SJSA1 (cell line): ENCODE data around the gene SEPTIN3. TPM values are rescaled to one million over a fixed set of nuclear protein-coding genes. Genes with fewer than 3 reads are reported as not detected.
"Not testable (repeated sequence)": the region's sequence is repeated elsewhere in the genome, so short reads cannot be mapped to it uniquely, and the experiment has no call there.

Source experiments
- DNase-seq, 2 experiments: peaks; one replicate each; pipeline ENCODE4 v3.0.0-alpha.2; 2015 to 2020; ENCODE audit warnings: low spot score in 2 of 2, low read depth in 1 of 2
- H3K27ac ChIP-seq: fragments of 250-450 bp; sonication (Bioruptor Pico); 2 replicates; pipeline ENCODE4 v1.5.1; 2020; ENCODE audit warnings: mild to moderate bottlenecking, moderate library complexity
- H3K27me3 ChIP-seq: fragments of 250-450 bp; sonication (Bioruptor Pico); replicated peaks from 2 replicates; pipeline ENCODE4 v1.5.1; 2020; ENCODE audit warnings: mild to moderate bottlenecking, moderate library complexity
- H3K36me3 ChIP-seq: fragments of 250-450 bp; sonication (Bioruptor Pico); 2 replicates; pipeline ENCODE4 v1.5.1; 2020; ENCODE audit warnings: mild to moderate bottlenecking
- H3K4me1 ChIP-seq: fragments of 250-450 bp; sonication (Bioruptor Pico); replicated peaks from 2 replicates; pipeline ENCODE4 v1.6.1; 2021; ENCODE audit warnings: mild to moderate bottlenecking
- H3K4me3 ChIP-seq: fragments of 250-450 bp; sonication (Bioruptor Pico); 2 replicates; pipeline ENCODE4 v1.5.1; 2020; ENCODE audit warnings: mild to moderate bottlenecking
- H3K9me3 ChIP-seq: fragments of 250-450 bp; sonication (Bioruptor Pico); replicated peaks from 2 replicates; pipeline ENCODE4 v1.5.1; 2020; ENCODE audit warnings: mild to moderate bottlenecking
- total RNA-seq: library from RNA; depleted of rRNA; stranded (reverse); fragments of >200 nt; shearing (Covaris generic); gene quantifications from 2 replicates; pipeline ENCODE4 v1.2.3, GENCODE V29; 2014

The SEPTIN3 gene
- total RNA-seq, 1 experiment from 2014 or later: not detected

GRCh38 chr22:41934284-41935014, 34.8 kb upstream of the SEPTIN3 start:
- no peak overlapping the region for H3K4me3 ChIP-seq
- H3K36me3 ChIP-seq: peaks cover 65% of the 10 kb centered on the region
- no peak overlapping the region for H3K27ac ChIP-seq
- H3K4me1 ChIP-seq: no peaks in the 10 kb centered on the region
- DNase-seq: no peak
- H3K27me3 ChIP-seq: no peaks in the 10 kb centered on the region
- no peaks in the 10 kb centered on the region for H3K9me3 ChIP-seq

GRCh38 chr22:41935015-41935351, 34.3 kb upstream of the SEPTIN3 start:
- no peak overlapping the region for H3K4me3 ChIP-seq
- no peak for DNase-seq
- no peaks in the 10 kb centered on the region for H3K9me3 ChIP-seq
- H3K27me3 ChIP-seq: no peaks in the 10 kb centered on the region
- peaks cover 68% of the 10 kb centered on the region for H3K36me3 ChIP-seq
- no peak overlapping the region for H3K27ac ChIP-seq
- no peaks in the 10 kb centered on the region for H3K4me1 ChIP-seq

- no peak overlapping the region for H3K27ac ChIP-seq
- H3K9me3 ChIP-seq: no peaks in the 10 kb centered on the region
- H3K4me3 ChIP-seq: no peak overlapping the region
- H3K36me3 ChIP-seq: peaks cover 73% of the 10 kb centered on the region
- no peaks in the 10 kb centered on the region for H3K4me1 ChIP-seq
- H3K27me3 ChIP-seq: no peaks in the 10 kb centered on the region
- DNase-seq: no peak
Observed at GRCh38 chr22:41935509-41935908, 33.7 kb upstream of the SEPTIN3 start.

- Histone ChIP-seq H3K36me3 (peaks cover 83% of the 10 kb centered on the region), H3K27me3 (no peaks in the 10 kb centered on the region), H3K4me3 (no peak overlapping the region), H3K4me1 (no peaks in the 10 kb centered on the region), H3K9me3 (no peaks in the 10 kb centered on the region), H3K27ac (no peak overlapping the region)
- no peak for DNase-seq
Observed at GRCh38 chr22:41936894-41937169, 32.4 kb upstream of the SEPTIN3 start.

GRCh38 chr22:41939981-41940831, 29.0 kb upstream of the SEPTIN3 start:
- no peaks in the 10 kb centered on the region for H3K27me3 ChIP-seq
- DNase-seq: no peak
- H3K9me3 ChIP-seq: no peaks in the 10 kb centered on the region
- no peak overlapping the region for H3K27ac ChIP-seq
- H3K4me1 ChIP-seq: peaks cover 7% of the 10 kb centered on the region; the same call in 1 of the 2 replicates
- H3K4me3 ChIP-seq: no peak overlapping the region
- H3K36me3 ChIP-seq: peaks cover 88% of the 10 kb centered on the region

GRCh38 chr22:41940832-41941765, 28.1 kb upstream of the SEPTIN3 start:
- Histone ChIP-seq H3K4me3 (no peak overlapping the region), H3K27me3 (no peaks in the 10 kb centered on the region), H3K27ac (no peak overlapping the region), H3K9me3 (no peaks in the 10 kb centered on the region), H3K36me3 (peaks cover 93% of the 10 kb centered on the region), H3K4me1 (peaks cover 15% of the 10 kb centered on the region)
- DNase-seq: peak; percentile 61 to 75

GRCh38 chr22:41943661-41944209, 25.5 kb upstream of the SEPTIN3 start:
- Histone ChIP-seq H3K36me3 (peaks cover 72% of the 10 kb centered on the region), H3K27ac (no peak overlapping the region)

GRCh38 chr22:41946629-41947423, 22.4 kb upstream of the SEPTIN3 start, which contains the start of gene CENPM:
TSS of gene CENPM (minus strand) at chr22:41947152. CDS start at chr22:41947076, 76 bp downstream.
- H3K27me3 ChIP-seq: no peaks in the 10 kb centered on the region
- peaks cover 43% of the 10 kb centered on the region for H3K36me3 ChIP-seq
- H3K27ac ChIP-seq: peak within 1 kb of the TSS; percentile 87
- H3K4me1 ChIP-seq: peaks cover 24% of the 10 kb centered on the region
- no peaks in the 10 kb centered on the region for H3K9me3 ChIP-seq
- DNase-seq: peak; percentile 97 to 98
- H3K4me3 ChIP-seq: peak within 1 kb of the TSS; percentile 62

More at GRCh38 chr22:41943661-41944209, 25.5 kb upstream of the SEPTIN3 start:
- H3K27me3 ChIP-seq: no peaks in the 10 kb centered on the region
- no peaks in the 10 kb centered on the region for H3K9me3 ChIP-seq
- H3K4me3 ChIP-seq: no peak overlapping the region
- H3K4me1 ChIP-seq: peaks cover 24% of the 10 kb centered on the region
- no peak for DNase-seq

- Histone ChIP-seq H3K27ac (no peak overlapping the region), H3K4me3 (peak overlapping the region; percentile 62), H3K36me3 (peaks cover 38% of the 10 kb centered on the region), H3K27me3 (no peaks in the 10 kb centered on the region), H3K4me1 (peaks cover 24% of the 10 kb centered on the region), H3K9me3 (no peaks in the 10 kb centered on the region)
- no peak for DNase-seq
Observed at GRCh38 chr22:41947424-41948080, 21.7 kb upstream of the SEPTIN3 start.

- Histone ChIP-seq H3K4me1 (peaks cover 24% of the 10 kb centered on the region), H3K9me3 (no peaks in the 10 kb centered on the region), H3K36me3 (peaks cover 33% of the 10 kb centered on the region), H3K27ac (no peak overlapping the region), H3K4me3 (no peak overlapping the region), H3K27me3 (no peaks in the 10 kb centered on the region)
- no peak for DNase-seq
Observed at GRCh38 chr22:41948142-41948541, 21.1 kb upstream of the SEPTIN3 start.

GRCh38 chr22:41948928-41949296, 20.3 kb upstream of the SEPTIN3 start:
- Histone ChIP-seq H3K4me1 (peaks cover 18% of the 10 kb centered on the region), H3K36me3 (peaks cover 25% of the 10 kb centered on the region)
- DNase-seq, H3K27ac ChIP-seq, H3K4me3 ChIP-seq, H3K27me3 ChIP-seq, H3K9me3 ChIP-seq: not testable (repeated sequence)

GRCh38 chr22:41949297-41949965, 19.8 kb upstream of the SEPTIN3 start:
- Histone ChIP-seq H3K27ac (no peak overlapping the region), H3K27me3 (no peaks in the 10 kb centered on the region), H3K4me1 (peaks cover 16% of the 10 kb centered on the region), H3K36me3 (peaks cover 20% of the 10 kb centered on the region), H3K9me3 (no peaks in the 10 kb centered on the region), H3K4me3 (no peak overlapping the region)
- DNase-seq: no peak
